ENCODE results near the gene COBL. TPM values are rescaled to one million over a fixed set of nuclear protein-coding genes. Genes with fewer than 3 reads are reported as not detected.

Gene COBL
- total and polyA plus RNA-seq, 10 of the 15 experiments (the other 5 are each of a cell fraction or from before 2014, with no cell fraction given) = 0.21 TPM; not detected in 9

GRCh38 chr7:51113560-51113959 lies 203.0 kb downstream of the COBL start:
- in situ Hi-C loops (cut with MboI) = no loop called here
- no peak overlapping the region for H3K9ac ChIP-seq (ENCODE audit: control insufficient read depth, insufficient read depth, low read length)
- ATAC-seq = no peak
- no peak overlapping the region for H3K27ac ChIP-seq (ENCODE audit: control insufficient read depth, insufficient read depth)
- FAIRE-seq = no peak
- CTCF ChIA-PET = no interaction called here
- H4K20me1 ChIP-seq (ENCODE audit: control insufficient read depth, insufficient read depth) = no peaks in the 10 kb centered on the region
- WGBS (ENCODE audit: insufficient coverage, insufficient replicate concordance, low lambda C conversion rate, missing lambda C conversion rate) = 100% methylated on average over 1 of the region's 1 CpG
- no peak overlapping the region for H2AFZ ChIP-seq (ENCODE audit: control insufficient read depth, low read depth, low read length)
- no peaks in the 10 kb centered on the region for H3K36me3 ChIP-seq (ENCODE audit: control insufficient read depth in 2 of 2, insufficient read depth in 2 of 2, low read length in 1 of 2)
- no TSS peak for BruUV-seq (replicated peaks)
- SMC1A ChIA-PET (ENCODE audit: uncharacterized antibody, unreplicated experiment) = no interaction called here
- no peak overlapping the region for H3K4me2 ChIP-seq (ENCODE audit: control insufficient read depth, insufficient read depth)
- no peaks in the 10 kb centered on the region for H3K27me3 ChIP-seq (replicated peaks in 1 of 2; ENCODE audit: control insufficient read depth in 2 of 2, insufficient read depth in 2 of 2, low read length in 1 of 2)
- no peak for TF ChIP-seq JUNB (IDR thresholded peaks at IDR 0.05)
- H3K79me2 ChIP-seq (ENCODE audit: control insufficient read depth, insufficient read depth, low read length) = no peaks in the 10 kb centered on the region
- RAD21 ChIA-PET (ENCODE audit: unreplicated experiment) = no interaction called here
- POLR2A ChIA-PET = no interaction called here
- H3K4me3 ChIP-seq = no peak overlapping the region
- no peaks in the 10 kb centered on the region for H3K9me3 ChIP-seq (replicated peaks; ENCODE audit: control insufficient read depth, insufficient read depth, low read length)
- DNase-seq (ENCODE audit: low read depth, low spot score) = no peak
- H3K4me1 ChIP-seq (ENCODE audit: control insufficient read depth, insufficient read depth, low read length) = no peaks in the 10 kb centered on the region
- intact Hi-C loops (cut with micrococcal nuclease; ENCODE audit: unreplicated experiment) = no loop called here

- ChIA-PET RAD21 (ENCODE audit: unreplicated experiment) (no interaction called here), POLR2A (no interaction called here), SMC1A (ENCODE audit: uncharacterized antibody, unreplicated experiment) (no interaction called here), CTCF (no interaction called here)
- TF ChIP-seq MTA2 (IDR thresholded peaks at IDR 0.05; ENCODE audit: low read depth) = no peak
- no peak for TF ChIP-seq POLR2A (IDR thresholded peaks at IDR 0.05; ENCODE audit: low read depth, low read length)
- no peak for TF ChIP-seq ZNF24 (IDR thresholded peaks at IDR 0.05)
- no peak for TF ChIP-seq POLR2AphosphoS2 (IDR thresholded peaks at IDR 0.05; ENCODE audit: low read depth, low read length)
- TF ChIP-seq USF2 (IDR thresholded peaks at IDR 0.05; ENCODE audit: borderline replicate concordance, low read depth, low read length) = no peak
- no peak for TF ChIP-seq EZH2 (IDR thresholded peaks at IDR 0.05; ENCODE audit: borderline replicate concordance, control insufficient read depth, low read depth, low read length)
- in situ Hi-C loops (cut with MboI) = no loop called here
- no peak for ATAC-seq
- intact Hi-C loops (cut with micrococcal nuclease; ENCODE audit: unreplicated experiment) = no loop called here
- Histone ChIP-seq H2AFZ (ENCODE audit: control insufficient read depth, low read depth, low read length) (no peak overlapping the region), H3K4me2 (ENCODE audit: control insufficient read depth, insufficient read depth) (no peak overlapping the region), H4K20me1 (ENCODE audit: control insufficient read depth, insufficient read depth) (no peaks in the 10 kb centered on the region), H3K79me2 (ENCODE audit: control insufficient read depth, insufficient read depth, low read length) (no peaks in the 10 kb centered on the region), H3K4me1 (ENCODE audit: control insufficient read depth, insufficient read depth, low read length) (no peaks in the 10 kb centered on the region), H3K9me3 (replicated peaks; ENCODE audit: control insufficient read depth, insufficient read depth, low read length) (no peaks in the 10 kb centered on the region), H3K9ac (ENCODE audit: control insufficient read depth, insufficient read depth, low read length) (no peak overlapping the region), H3K4me3 (no peak overlapping the region), H3K36me3 (ENCODE audit: control insufficient read depth in 2 of 2, insufficient read depth in 2 of 2, low read length in 1 of 2) (no peaks in the 10 kb centered on the region), H3K27ac (ENCODE audit: control insufficient read depth, insufficient read depth) (no peak overlapping the region), H3K27me3 (replicated peaks in 1 of 2; ENCODE audit: control insufficient read depth in 2 of 2, insufficient read depth in 2 of 2, low read length in 1 of 2) (no peaks in the 10 kb centered on the region)
- no peak for DNase-seq (ENCODE audit: low read depth, low spot score)
- no peak for FAIRE-seq
- 32% methylated on average over 8 of the region's 8 CpGs for WGBS (ENCODE audit: insufficient coverage, insufficient replicate concordance, low lambda C conversion rate, missing lambda C conversion rate)
- BruUV-seq (replicated peaks) = no TSS peak
These were observed 205.2 kb downstream of the COBL start for GRCh38 chr7:51111241-51111940.

Measured in GM12878 (cell line).